ENCODE results near the gene TBC1D7.

The TBC1D7 gene

GRCh38 chr6:13328076-13328874, at the start of gene TBC1D7:
TSS of gene TBC1D7 (minus strand) at chr6:13328537. CDS start at chr6:13326898, 1,639 bp downstream.
- TF ChIP-seq ZFX (IDR thresholded peaks at IDR 0.05; ENCODE audit: borderline replicate concordance), result no peak
- TF ChIP-seq CTCF (IDR thresholded peaks at IDR 0.05), result peak; percentile 15; the same call in 1 of the 2 replicates
- H3K27ac ChIP-seq, result peak within 1 kb of the TSS; percentile 83

GRCh38 chr6:13377054-13377758, 48.9 kb upstream of the TBC1D7 start:
- no peak overlapping the region for H3K27ac ChIP-seq
- TF ChIP-seq CTCF (IDR thresholded peaks at IDR 0.05) (no peak), ZFX (IDR thresholded peaks at IDR 0.05; ENCODE audit: borderline replicate concordance) (no peak)

GRCh38 chr6:13375360-13375878, 47.1 kb upstream of the TBC1D7 start:
- TF ChIP-seq CTCF (IDR thresholded peaks at IDR 0.05) (no peak), ZFX (IDR thresholded peaks at IDR 0.05; ENCODE audit: borderline replicate concordance) (no peak)

GRCh38 chr6:13373919-13374318, 45.6 kb upstream of the TBC1D7 start:
- TF ChIP-seq CTCF (IDR thresholded peaks at IDR 0.05) (no peak), ZFX (IDR thresholded peaks at IDR 0.05; ENCODE audit: borderline replicate concordance) (no peak)
- H3K27ac ChIP-seq, result no peak overlapping the region

More at GRCh38 chr6:13375360-13375878, 47.1 kb upstream of the TBC1D7 start:
- no peak overlapping the region for H3K27ac ChIP-seq

- TF ChIP-seq CTCF (IDR thresholded peaks at IDR 0.05) (no peak), ZFX (IDR thresholded peaks at IDR 0.05; ENCODE audit: borderline replicate concordance) (no peak)
- no peak overlapping the region for H3K27ac ChIP-seq
Measured at GRCh38 chr6:13373488-13373886, 45.1 kb upstream of the TBC1D7 start.

GRCh38 chr6:13372688-13373487, 44.6 kb upstream of the TBC1D7 start:
- TF ChIP-seq ZFX (IDR thresholded peaks at IDR 0.05; ENCODE audit: borderline replicate concordance) (no peak), CTCF (IDR thresholded peaks at IDR 0.05) (no peak)
- H3K27ac ChIP-seq, result no peak overlapping the region
